ENCODE measurements around the gene MREG. TPM values are rescaled to one million over a fixed set of nuclear protein-coding genes. Genes with fewer than 3 reads are reported as not detected.

MREG gene
- total and polyA plus RNA-seq, 10 of the 15 experiments (the other 5 are each of a cell fraction or from before 2014, with no cell fraction given): 6.9 to 45.0 (median 28.5) TPM

- TF ChIP-seq REST (IDR thresholded peaks at IDR 0.05; ENCODE audit: low read depth, low read length) (no peak), ASH2L (IDR thresholded peaks at IDR 0.05; ENCODE audit: borderline replicate concordance, low read depth) (no peak), NR2C2 (IDR thresholded peaks at IDR 0.05; ENCODE audit: borderline replicate concordance, control insufficient read depth, insufficient read length, low read depth) (no peak), E4F1 (IDR thresholded peaks at IDR 0.05; ENCODE audit: borderline replicate concordance, partially characterized antibody) (peak; percentile 45), MEF2B (IDR thresholded peaks at IDR 0.05; ENCODE audit: partially characterized antibody, poor library complexity, severe bottlenecking) (peak; percentile 50), FOS (IDR thresholded peaks at IDR 0.05; ENCODE audit: borderline replicate concordance, extremely low read depth, insufficient read length) (no peak), POLR2A (IDR thresholded peaks at IDR 0.05; ENCODE audit: low read depth, low read length) (no peak), IRF5 (IDR thresholded peaks at IDR 0.05; ENCODE audit: borderline replicate concordance) (no peak), CHD1 (IDR thresholded peaks at IDR 0.05; ENCODE audit: low read depth, low read length) (no peak), ZNF592 (IDR thresholded peaks at IDR 0.05) (peak; percentile 76; the same call in 1 of the 2 replicates), ZSCAN29 (IDR thresholded peaks at IDR 0.05) (no peak), SIX5 (IDR thresholded peaks at IDR 0.05; ENCODE audit: low read depth, low read length, severe bottlenecking) (no peak), SP1 (IDR thresholded peaks at IDR 0.05; ENCODE audit: low read depth, low read length) (no peak), ZNF24 (IDR thresholded peaks at IDR 0.05) (no peak), IKZF2 (IDR thresholded peaks at IDR 0.05) (peak; percentile 60 to 71), ZNF217 (IDR thresholded peaks at IDR 0.05) (0 out of 2 replicates have a peak, but pooled peaks have one; percentile 76), LARP7 (IDR thresholded peaks at IDR 0.05) (no peak)
Observed at GRCh38 chr2:215914054-215914776, 99.1 kb downstream of the MREG start (continued).
